Kidney (tissue), 14 donors: ENCODE measurements around the gene TRPM5. TPM values are rescaled to one million over a fixed set of nuclear protein-coding genes. Genes with fewer than 3 reads are reported as not detected.

Source experiments
- DNase-seq, 5 donors: peaks; one replicate each; pipeline ENCODE4 v3.0.0-alpha.2; 2013 to 2020
- FAIRE-seq: peaks from 2 replicates; lab custom pipeline; 2012; peaks lifted over from hg19 to GRCh38; lab: Jason Lieb, UNC
- H3K27ac ChIP-seq, 2 donors: one replicate each; pipeline ENCODE4 v1.7.0; 2013; ENCODE audit warnings: low read depth in 2 of 2, low read length in 2 of 2, inconsistent platforms in 1 of 2
- H3K27me3 ChIP-seq: one replicate; pipeline ENCODE4 v1.7.1; 2013; ENCODE audit warnings: low read length, inconsistent platforms; ENCODE audit not compliant: control insufficient read depth, insufficient read depth
- H3K36me3 ChIP-seq, 3 donors: one replicate each; pipeline versions ENCODE4 v1.7.0 to v1.7.1; 2013; ENCODE audit warnings: low read length in 3 of 3, control low read depth in 1 of 3, inconsistent platforms in 1 of 3; ENCODE audit not compliant: insufficient read depth in 3 of 3, control insufficient read depth in 2 of 3
- H3K4me1 ChIP-seq, 3 donors: one replicate each; pipeline versions ENCODE4 v1.7.0 to v1.7.1; 2013; ENCODE audit warnings: low read length in 3 of 3, inconsistent platforms in 1 of 3, low read depth in 1 of 3; ENCODE audit not compliant: control insufficient read depth in 2 of 3, insufficient read depth in 2 of 3
- H3K4me3 ChIP-seq, 3 donors: one replicate each; pipeline versions ENCODE4 v1.7.0 to v1.8.1; 2013; ENCODE audit warnings: low read length in 3 of 3, control low read depth in 1 of 3, inconsistent platforms in 1 of 3
- H3K9ac ChIP-seq, 3 donors: one replicate each; pipeline versions ENCODE4 v1.7.0 to v1.7.1; 2013; ENCODE audit warnings: low read length in 3 of 3, control low read depth in 1 of 3, inconsistent platforms in 1 of 3
- H3K9me3 ChIP-seq, 3 donors: one replicate each; pipeline versions ENCODE4 v1.7.0 to v1.7.1; 2013; ENCODE audit warnings: low read length in 3 of 3, control low read depth in 1 of 3, inconsistent platforms in 1 of 3; ENCODE audit not compliant: control insufficient read depth in 2 of 3, insufficient read depth in 1 of 3
- intact Hi-C: fragments of 100-400 bp; cut with DNase I; formaldehyde crosslinking; loops from one replicate; pipeline ENCODE4 v1.11.1; 2022
- polyA plus RNA-seq: library from polyadenylated mRNA; stranded (reverse); fragments of 350-450 nt; fragmentation: Illumina TruSeq; extraction: RNeasy Lipid Tissue Mini Kit (QIAGEN cat#74804); gene quantifications from one replicate; pipeline ENCODE4 v1.2.3, GENCODE V29; 2014; ENCODE audit warnings: low read depth, low replicate concordance; ENCODE audit not compliant: insufficient read depth
- total RNA-seq: library from RNA; stranded (reverse); fragmentation: NEBNext Ultra II Directional; extraction: Animal tissue kit (Norgen Biotek cat#: 25700); gene quantifications from one replicate; pipeline ENCODE4 v1.2.1, GENCODE V29; 2021
- TF ChIP-seq, protein P1 (sequence below): IDR thresholded peaks from 3 replicates; pipeline ENCODE4 v1.5.1; 2012; ENCODE audit warnings: mild to moderate bottlenecking, moderate library complexity, borderline replicate concordance; ENCODE audit not compliant: insufficient read depth; ENCODE audit errors: extremely low read depth
- donor health status: control.
- donor health status: control.
- donor health status: control.
- donor health status: control.
- donor health status: control.
- donor health status: DM: yes; HTN: yes; CAD: no.
- donor health status: Normal renal cell carcinoma (clear cell type).

The TRPM5 gene
- total and polyA plus RNA-seq, 2 donors from 2014 or later, result 0.25 to 0.69 TPM

DNA sequence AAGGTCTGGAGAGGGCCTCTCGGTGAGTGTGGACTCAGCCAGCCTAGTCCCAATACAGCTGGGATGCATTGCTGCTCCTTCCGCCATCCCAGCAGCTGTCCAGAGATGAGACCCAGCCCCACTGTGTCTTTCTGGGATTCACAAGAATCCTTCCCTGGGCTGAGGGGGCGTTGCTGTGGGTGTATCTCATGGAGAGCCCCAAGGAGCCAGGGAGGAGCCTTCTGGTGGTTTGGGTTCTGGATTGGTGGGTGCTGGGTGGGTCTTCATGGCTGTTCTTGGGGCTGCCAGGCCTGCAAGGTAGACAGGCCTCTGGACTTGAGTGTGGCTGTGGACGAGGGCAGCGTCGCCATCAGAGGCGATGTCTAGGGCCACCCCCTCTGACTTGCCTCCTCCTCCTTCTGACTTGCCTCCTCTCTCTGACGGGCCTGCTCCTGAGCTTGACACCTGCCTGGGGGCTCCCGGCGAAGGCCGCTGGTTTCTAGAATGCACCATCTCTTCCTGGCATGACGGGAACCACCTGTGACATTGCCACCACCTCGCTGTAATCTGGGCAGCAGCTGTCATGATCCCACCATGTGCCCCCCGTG, 17.7 kb upstream of the TRPM5 start:
- no peaks in the 10 kb centered on the region for H3K36me3 ChIP-seq
- DNase-seq (peak in 1 of 5 donors; percentile 53), FAIRE-seq (no peak)
- H3K27ac ChIP-seq, result peak overlapping the region; percentile 95 to 97
- TF ChIP-seq, protein P1, sequence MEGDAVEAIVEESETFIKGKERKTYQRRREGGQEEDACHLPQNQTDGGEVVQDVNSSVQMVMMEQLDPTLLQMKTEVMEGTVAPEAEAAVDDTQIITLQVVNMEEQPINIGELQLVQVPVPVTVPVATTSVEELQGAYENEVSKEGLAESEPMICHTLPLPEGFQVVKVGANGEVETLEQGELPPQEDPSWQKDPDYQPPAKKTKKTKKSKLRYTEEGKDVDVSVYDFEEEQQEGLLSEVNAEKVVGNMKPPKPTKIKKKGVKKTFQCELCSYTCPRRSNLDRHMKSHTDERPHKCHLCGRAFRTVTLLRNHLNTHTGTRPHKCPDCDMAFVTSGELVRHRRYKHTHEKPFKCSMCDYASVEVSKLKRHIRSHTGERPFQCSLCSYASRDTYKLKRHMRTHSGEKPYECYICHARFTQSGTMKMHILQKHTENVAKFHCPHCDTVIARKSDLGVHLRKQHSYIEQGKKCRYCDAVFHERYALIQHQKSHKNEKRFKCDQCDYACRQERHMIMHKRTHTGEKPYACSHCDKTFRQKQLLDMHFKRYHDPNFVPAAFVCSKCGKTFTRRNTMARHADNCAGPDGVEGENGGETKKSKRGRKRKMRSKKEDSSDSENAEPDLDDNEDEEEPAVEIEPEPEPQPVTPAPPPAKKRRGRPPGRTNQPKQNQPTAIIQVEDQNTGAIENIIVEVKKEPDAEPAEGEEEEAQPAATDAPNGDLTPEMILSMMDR, result no peak
- H3K27me3 ChIP-seq, result no peaks in the 10 kb centered on the region
- H3K9me3 ChIP-seq, result no peaks in the 10 kb centered on the region
- intact Hi-C loops, result no loop called here
- H3K4me3 ChIP-seq, result no peak overlapping the region
- H3K9ac ChIP-seq, result peak overlapping the region in 1 of 3 donors; percentile 46
- peaks cover 0 to 33% (median 8%) of the 10 kb centered on the region in 3 donors for H3K4me1 ChIP-seq

DNA sequence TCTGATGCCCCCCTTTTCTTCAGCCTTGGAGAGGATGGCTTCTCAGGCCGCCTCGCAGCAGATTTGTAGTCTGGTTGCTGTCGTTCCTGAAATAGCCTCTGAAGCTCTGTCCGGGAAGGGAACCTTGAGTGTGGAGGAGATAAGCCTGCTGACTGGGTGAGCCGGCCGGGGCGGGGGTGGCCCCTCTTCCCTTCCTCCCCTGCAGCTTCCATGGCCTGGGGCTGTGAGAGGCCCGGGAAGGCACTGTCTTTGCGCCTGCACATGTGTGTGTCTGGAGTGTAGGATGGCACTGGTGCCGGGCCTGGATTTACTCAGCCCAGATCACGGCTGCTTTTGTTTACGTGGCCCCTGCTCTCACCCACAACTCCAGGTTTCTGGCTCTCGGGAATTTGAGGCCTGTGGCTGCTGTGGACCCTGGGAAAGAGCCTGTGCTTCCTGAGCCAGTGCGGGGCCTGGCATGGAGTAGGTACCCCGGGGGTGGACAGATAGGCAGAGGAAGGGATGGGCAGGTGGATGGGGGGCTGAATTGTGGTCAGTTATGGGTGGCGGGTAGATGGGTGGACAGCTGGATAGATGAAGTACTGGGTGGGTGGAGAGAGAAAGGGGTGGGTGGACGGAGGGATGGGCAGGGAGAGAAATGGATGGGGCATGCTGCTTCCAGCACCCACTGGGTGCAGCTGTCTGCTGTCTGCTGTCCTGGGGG, 17.1 kb upstream of the TRPM5 start:
- no peak for FAIRE-seq
- intact Hi-C loops, result no loop called here

DNA sequence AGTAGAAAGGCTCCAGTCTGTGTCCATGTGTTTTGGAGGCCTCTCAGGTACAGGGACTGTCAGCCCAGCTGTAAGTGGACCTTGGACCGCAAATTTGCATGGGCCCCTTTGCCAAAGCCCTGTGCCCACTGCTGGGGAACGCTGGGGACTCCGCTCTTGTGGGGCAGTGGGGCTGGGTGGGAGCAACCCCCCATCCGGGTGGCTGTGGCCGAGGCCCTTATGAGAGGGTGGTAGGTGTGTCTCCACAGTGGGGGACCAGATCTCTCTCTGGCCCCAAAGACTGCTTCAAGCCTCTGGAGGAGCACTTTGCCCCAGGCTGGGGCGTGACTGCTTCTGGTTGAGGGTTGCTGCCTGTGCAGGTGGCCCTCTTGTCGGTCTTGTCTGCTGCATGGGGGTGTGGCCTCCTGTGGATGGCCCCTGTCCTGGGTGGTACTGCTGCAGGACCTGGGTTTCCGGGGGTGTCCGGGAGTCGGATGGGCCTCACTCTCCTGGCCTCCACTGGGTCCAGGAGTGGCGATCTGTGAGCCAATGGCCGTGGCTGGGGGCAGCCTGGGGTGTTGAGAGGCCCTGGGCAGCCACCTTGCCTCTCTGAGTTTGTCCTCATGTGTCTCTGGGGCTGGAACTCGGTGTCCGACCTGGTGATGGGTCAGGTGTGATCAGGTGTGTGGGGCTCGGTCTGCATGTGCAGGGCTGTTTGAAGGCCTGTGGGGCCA, 16.4 kb upstream of the TRPM5 start:
- intact Hi-C loops, result no loop called here
- H3K4me1 ChIP-seq, result peaks cover 0 to 23% (median 8%) of the 10 kb centered on the region in 3 donors

More for the DNA sequence above, 17.1 kb upstream of the TRPM5 start:
- Histone ChIP-seq H3K4me3 (no peak overlapping the region), H3K36me3 (no peaks in the 10 kb centered on the region), H3K9ac (peak overlapping the region in 1 of 3 donors; percentile 46), H3K27ac (peak overlapping the region; percentile 95 to 97), H3K4me1 (peaks cover 0 to 29% (median 8%) of the 10 kb centered on the region in 3 donors), H3K27me3 (no peaks in the 10 kb centered on the region), H3K9me3 (no peaks in the 10 kb centered on the region)
- peak in 1 of 5 donors; percentile 53 for DNase-seq
- TF ChIP-seq, protein P1, result no peak

More for the DNA sequence above, 16.4 kb upstream of the TRPM5 start:
- H3K4me3 ChIP-seq, result no peak overlapping the region
- H3K36me3 ChIP-seq, result no peaks in the 10 kb centered on the region
- no peaks in the 10 kb centered on the region for H3K9me3 ChIP-seq
- FAIRE-seq (no peak), DNase-seq (peak in 1 of 5 donors; percentile 53)
- peak overlapping the region in 1 of 2 donors; percentile 22 for H3K27ac ChIP-seq
- TF ChIP-seq, protein P1, result no peak
- peak overlapping the region in 1 of 3 donors; percentile 34 for H3K9ac ChIP-seq
- no peaks in the 10 kb centered on the region for H3K27me3 ChIP-seq
